Stimulated activated CD8-positive, alpha-beta memory T cell treated with anti-CD3 and anti-CD28 coated beads, Interleukin-7, amount 100 ng/mL, for 1 hour (primary cell): Measurements from ENCODE around the gene CTIF.

Experiments used
- DNase-seq, 2 donors: peaks; one replicate each; pipeline ENCODE4 v3.0.0-alpha.2; 2020; ENCODE audit warnings: low read depth in 2 of 2

CTIF gene

DNA sequence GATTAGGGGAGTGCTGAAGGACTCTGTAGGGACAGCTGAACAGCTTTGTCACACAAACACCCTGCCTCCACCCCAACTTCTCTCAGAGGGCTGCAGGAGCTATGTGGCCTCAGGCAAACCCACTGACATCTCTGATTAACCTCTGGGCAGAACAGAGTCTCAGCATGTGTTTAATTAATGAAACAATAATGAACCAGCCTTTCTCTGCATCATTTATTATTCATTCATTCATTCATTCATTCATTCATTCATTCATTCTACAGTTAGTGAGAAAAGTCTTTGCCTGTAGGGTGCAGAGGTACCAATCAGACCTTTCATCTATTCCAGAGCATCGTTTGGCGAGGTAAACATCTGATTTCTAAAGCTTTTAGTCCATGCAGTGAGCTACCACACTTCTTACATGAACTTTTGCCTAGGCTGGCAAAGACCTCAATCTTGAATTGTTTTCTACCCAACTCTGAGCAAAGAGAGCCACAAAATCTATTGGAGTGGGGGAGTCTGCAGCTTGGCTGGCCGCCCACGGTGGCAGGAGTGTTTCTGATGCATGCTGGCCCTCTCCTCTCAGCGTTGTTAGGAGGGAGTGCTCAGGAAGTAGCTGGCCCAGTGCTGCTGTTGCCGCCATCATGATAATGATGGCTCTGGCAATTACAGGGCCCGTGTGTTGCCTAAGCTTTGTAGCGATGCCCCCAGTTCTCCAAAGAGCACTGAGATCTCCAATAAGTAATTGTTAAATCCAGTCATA is 213.1 kb downstream of the CTIF start:
- no peak for DNase-seq

DNA sequence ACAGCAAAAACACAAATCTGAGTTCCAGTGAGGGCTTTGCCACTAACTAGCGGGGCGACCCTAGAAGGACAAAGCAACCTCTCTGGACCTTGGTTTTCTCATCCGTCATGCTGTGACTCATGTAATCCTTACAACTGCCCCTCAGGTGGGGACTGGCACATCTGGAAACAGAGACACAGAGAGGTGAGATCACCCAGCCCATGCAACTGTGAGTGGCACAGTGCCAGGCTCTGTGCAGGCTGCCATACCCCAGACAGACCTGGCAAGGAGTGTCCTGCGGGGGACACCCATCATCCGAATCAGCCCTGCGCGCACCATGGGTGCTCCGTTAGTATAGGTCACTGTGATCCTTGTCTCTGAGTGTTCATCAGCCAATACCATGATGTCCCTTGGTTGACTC is 213.6 kb downstream of the CTIF start:
- no peak for DNase-seq

DNA sequence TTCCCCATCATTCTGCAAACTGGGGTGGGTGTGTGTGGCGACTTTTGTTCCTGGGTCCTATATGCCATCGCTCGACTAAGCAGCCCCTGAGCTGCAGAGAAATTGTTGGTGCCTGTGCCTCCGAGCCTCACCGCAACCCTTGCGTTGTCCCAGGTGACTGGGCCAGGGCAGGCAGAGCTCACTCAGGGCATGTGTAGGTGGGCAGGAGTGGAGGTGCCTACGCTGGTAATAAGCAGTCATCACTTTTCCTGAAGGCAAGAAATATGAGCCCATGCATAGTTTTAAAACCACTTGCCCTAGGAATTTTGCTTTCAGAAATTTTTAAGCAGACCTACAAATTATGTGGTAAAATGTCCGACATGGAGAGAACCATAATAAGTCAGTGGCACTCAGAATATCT is 214.1 kb downstream of the CTIF start:
- no peak for DNase-seq

DNA sequence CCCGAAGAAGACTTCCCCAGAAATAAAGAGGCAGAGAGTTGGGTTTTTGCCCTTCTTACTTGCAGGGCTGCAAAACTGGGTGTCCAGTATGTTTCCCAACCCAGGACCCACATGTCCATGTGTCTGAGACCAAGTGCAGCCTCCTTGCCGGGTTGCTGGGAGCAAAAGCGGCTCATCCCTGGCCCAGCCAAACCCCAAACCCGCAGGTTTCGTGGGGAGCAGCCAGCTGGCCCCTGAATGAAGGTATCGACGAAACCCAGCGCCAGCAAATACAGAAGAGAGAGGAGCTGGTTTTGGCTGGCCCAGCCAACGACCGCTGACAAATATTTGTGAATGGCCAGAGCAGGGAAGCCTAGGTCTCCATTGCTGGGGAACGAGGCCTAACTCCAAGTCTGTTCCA is 214.9 kb downstream of the CTIF start:
- no peak for DNase-seq

DNA sequence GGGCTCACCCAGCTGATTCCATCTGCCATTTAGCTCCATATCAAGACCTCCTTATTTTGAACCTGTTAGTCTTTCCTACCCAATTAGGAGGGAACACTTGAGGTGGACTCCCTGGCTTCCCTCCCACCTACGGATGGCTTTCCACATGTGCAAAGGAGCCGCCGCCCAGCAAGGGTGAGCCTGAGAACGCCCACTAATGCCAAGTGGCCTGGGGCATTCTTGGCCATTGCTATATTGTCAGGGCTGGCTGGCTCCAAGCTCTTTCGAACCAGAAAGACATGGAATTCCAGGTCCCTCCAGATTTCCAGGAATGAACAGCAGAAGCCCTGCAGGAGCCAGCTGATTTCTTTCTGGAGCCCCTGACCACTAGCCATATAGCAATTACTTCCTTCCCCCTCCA is 215.7 kb downstream of the CTIF start:
- no peak for DNase-seq

DNA sequence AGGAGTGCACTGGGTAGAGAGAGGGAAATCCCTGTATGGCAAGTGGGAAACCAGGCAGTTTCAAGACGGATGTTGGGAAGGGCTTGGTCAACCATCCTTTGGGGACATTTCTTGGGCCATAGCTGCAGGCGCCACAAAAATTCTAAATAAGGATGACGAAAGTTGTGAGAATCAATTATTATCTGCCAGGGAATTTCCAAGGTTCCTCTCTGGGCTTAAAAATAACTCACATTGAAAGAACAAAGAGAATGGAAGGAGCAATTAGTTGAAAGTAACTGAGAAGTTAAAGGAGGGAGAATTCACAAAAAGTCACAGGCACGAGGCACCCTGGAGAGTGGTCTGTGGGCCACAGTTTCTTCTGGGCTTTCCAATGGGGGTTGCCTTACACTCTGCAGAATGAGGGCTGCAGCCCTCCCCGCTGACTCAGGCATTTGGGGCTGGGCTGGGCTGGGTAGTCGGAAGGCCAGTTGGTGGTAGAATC is 216.2 kb downstream of the CTIF start:
- no peak for DNase-seq

DNA sequence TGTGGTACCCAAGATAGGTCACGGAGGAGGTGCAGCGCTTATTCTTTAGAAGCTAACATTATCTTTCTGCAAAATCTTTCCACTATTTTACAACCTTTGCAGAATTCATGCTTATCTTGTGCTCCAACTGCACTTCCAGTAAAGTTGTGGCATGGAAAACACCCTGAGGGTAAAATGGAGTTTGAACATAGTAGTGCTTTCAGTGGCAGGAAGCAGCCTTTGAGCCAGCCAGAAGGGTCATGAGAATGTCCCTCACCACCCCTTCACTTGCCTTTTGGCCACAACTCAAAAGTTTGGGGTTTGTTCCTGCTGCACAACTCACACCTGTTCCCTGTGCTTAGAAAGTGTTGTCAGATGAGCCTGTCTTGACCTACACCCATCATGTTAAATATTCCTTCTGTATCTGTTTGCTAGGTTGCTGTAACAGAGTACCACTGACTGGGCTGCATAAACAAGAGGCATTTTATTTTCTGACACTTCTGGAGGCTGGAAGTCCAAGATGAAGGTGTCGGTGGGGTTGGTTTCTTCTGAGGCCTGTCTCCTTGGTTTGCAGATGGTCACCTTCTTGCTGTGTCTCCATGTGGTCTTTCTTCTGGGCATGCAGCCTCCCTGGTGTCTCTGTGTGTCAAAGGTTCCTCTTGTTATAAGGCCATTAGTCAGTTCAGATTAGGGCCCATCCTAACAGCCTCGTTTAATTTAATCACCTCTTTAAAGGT is 217.8 kb downstream of the CTIF start:
- DNase-seq, result no peak

DNA sequence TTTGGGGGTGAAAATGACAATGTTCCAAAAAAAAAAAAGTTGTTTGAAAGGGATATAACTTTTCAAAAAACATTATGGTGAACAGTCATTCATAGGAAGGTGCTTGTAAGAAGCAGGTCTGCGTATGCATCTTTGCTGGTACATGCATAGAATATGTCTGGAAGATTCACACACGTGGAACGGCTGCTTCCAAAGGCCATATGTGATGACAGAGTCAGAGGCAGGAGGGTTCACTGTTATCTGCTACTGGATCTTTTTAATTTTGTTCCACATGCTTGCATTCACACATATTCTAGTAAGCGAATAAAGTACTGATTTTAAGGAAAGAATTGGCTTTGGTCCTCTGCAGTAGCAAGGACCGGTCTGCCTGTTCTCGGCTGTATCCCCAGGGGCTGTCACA is 218.5 kb downstream of the CTIF start:
- no peak for DNase-seq

DNA sequence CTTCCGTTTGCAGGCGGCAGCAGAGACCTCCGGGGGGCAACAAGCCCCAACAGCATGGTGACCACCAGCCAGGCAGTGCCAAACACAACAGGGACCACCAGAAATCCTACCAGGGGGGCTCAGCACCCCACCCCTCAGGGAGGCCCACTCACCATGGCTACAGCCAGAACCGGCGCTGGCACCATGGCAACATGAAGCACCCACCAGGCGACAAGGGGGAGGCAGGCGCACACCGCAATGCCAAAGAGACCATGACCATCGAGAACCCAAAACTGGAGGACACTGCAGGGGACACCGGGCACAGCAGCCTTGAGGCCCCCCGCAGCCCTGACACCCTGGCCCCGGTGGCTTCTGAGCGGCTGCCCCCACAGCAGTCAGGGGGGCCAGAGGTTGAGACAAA is 219.1 kb downstream of the CTIF start:
- DNase-seq, result no peak

DNA sequence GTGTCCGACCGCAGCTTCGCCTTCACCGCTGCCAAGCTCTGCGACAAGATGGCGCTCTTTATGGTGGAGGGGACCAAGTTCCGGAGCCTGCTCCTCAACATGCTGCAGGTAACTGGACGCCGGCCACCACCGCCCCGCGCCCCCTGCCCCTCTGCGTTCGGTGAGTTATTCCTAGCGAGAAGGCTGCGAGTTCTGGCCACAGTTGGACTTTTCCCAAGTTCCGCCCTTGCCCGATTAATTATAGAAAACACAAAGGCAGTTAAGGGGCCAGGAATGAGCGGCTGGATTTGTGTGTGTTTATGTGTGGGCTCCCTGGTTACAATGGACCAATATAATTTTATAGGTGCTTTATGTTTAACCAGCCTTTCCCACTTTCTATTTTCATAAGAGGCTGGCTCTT is 222.8 kb downstream of the CTIF start:
- DNase-seq, result no peak

DNA sequence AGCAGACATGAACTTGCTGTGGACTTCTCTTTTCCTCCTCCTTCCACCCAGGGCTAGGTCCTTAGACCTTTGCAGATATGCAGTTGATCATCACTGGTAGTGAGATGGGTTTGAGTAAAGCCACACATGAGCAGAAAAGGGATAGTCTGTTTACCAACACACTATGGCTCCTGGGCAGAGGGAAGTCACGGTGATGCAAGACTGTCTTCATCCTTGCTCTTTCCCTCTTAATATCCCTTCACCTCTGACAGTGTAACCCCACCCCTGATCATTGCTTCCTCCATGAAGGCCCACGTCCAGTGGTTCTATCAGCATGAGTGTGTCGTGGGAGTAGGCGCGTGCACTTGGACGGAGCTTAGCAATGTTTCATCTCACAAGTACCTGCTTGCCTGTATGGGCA is 223.2 kb downstream of the CTIF start:
- DNase-seq, result no peak

DNA sequence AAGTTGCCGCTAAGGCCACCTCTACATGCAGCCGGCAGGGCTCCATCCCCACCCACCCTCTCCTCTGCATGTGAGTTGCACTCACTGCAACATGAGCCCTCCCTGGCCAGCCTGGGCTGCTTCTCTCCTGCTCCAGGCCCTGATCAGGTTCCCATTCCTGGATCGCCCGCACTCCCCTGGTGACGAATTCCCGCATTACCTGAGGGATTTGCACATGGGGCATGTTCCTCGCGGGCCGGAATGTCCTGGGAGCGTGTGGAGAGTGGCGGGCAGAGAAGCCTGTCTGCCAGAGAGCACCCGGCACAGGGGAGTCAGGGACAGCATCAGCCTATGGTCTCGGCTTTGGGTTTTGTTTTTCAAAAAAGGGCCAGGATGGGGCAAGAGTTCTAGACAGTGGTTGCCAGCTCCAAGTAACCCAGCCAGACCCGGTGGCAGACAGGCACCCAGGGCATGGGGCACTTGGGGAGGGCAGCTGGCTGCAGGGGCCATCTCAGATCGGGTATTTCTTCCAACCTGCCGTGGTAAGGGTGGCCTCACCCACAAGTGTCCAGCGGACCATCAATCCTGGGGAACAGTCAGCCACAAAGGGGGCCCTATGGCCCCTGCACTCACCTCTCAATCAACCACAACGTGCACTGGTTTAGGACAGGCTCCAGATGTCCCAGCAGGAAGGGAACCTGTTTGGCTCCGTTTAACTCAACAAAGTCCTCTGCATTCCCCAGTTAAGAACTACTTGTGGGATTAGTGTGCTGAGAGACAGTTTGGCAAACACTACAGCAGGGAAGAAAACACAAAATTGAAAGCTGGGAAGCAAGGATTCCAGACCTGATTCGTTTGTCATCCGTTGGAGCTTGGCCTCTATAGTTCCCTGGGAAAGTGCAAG is 224.2 kb downstream of the CTIF start:
- DNase-seq, result no peak

DNA sequence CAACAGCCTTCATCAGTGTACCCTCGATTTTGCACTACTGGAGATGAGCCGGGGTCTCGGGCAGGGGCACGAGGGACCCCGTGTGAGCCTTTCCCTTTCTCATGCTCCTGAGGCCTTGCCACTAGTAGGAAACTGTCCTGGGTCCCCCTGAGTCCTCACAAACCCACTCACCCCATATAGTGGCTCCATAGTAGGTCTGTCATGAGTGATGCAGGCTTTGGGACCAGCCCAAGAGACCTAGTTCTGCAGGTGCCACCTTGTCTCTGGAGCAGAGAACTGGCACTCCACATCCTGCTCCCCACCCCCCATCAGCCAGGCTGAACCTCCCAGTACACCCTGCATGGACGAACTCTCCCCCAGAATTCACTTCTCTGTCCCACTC is 224.9 kb downstream of the CTIF start:
- DNase-seq, result no peak

DNA sequence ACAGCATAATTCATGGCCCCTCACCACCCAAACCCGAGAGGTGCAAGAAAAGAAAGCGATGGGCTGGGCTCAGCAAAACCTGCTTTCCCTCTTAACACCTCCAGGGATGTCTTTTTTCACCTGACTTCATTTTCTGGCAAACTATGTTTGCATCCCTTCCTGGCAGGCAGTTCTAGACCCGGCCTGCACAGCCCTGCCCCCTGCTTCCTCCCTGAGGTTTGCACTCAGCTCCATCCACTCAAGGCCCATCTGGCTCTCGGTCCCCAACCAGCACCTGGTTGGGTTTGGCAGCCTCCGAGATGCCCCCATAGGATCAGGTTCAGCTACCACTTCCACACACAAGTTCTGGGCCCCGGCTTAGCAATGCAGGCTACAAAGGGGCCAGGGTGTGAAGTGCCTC is 226.2 kb downstream of the CTIF start:
- DNase-seq, result no peak

DNA sequence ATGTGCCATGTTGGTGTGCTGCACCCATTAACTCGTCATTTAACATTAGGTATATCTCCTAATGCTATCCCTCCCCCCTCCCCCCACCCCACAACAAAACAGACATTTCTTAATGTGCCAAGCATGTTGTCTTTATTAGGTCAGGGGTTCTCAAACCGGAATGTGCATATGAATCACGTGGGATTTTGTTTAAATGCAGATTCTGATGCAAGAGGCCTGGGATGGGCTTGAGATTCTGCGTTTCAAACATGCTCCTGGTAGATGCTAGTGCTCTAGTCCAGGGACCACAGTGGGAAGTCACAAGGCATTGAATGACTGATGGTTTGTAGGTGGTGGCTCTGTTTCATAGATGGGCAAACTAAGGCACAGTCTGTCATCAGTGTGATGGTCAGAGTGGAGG is 227.2 kb downstream of the CTIF start:
- no peak for DNase-seq

DNA sequence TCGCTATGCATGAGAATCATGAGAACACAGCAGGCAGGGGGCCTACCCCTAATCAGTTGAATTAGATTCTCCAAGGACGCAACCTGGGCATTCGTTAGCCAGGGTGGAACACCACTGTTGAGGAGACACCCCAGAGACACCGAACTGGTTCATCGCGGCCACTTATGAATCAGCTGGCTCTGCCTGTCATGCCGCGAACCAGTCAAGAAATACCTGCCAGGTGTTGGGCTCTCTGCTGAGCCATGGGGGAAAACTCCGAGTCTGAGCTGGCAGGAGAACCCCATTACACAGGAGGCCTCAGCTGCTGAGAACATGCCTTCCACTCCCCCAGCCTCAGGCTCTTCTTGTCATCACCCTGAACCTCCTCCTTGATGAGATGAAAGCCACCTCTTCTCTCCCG is 227.7 kb downstream of the CTIF start:
- no peak for DNase-seq

DNA sequence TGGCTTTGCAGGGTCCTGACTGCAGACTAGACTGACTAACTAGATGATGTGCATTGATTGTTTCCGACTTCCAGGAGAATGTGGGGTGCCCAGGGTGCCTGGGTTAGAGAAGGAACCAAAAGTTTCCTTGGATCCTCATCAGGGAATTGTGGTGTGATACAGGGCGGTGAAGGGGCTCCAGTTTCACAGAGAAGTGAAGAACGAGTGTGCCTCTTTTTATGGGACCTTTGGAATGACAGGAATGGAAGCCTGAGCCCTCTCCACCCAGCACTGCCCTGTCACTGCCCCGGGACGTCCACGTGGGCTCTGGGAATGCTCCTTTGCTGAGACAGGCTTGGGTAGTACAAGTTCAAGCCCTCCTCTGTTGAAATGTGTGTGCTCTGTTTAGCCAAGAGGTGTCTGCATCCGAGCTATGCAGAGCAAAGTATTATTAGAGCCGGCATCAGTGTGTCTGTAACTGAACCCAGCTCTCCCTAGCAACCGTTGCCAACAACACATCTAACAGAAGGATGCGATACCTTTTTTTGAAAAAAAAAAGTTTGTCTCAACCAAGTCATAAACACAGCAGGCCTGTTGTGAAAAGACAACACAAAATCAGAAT is 228.4 kb downstream of the CTIF start:
- no peak for DNase-seq

DNA sequence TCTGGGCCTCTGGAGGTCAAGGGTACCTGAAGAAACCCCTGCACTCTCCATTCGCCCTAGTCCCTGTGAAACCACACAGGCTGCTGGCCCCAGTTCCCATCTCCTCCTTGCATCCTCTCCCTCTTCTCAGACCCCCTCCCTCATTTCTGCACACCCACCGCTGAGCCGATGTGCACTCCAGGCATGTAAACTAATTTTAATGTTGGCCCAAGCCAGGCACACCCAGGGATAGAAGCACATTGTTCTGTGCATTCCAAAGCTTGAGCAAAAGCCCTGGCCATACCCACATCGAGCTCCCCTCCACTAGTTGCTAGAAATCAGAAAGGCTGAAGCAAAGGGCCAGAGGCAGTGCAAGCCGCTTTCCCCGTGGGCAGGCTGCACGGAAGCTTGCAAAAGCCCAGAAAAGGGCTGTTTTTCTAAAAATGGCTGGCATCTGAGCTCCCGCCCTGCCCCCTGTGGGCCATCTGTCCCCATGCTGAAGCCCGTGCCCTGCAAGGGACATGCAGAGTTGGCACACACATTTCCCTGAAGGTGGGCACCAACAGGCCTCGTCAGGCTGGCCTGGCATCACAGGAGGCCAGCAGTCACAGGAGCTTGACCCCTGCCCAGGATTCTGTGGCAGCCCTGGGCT is 230.3 kb downstream of the CTIF start:
- DNase-seq, result no peak

DNA sequence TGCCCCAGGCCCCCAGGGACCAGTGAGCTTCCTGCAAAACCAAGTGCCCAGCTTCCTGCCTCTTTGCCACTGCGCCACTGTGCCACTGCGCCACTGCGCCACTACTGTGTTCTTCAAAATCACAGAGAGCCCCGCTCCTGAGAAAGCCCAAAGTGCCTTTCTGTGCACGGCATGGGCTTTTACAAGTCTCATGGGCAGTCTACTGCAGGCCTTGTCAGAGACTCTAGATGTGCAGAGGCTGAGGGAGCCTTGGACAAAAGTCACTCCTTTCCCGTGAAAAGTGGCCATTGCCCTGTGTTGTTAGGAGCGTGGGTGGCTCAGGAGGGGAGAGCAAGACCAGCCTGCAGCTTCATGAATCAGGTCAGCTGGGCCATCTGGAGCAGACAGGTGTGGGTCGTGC is 231.4 kb downstream of the CTIF start:
- DNase-seq, result no peak

DNA sequence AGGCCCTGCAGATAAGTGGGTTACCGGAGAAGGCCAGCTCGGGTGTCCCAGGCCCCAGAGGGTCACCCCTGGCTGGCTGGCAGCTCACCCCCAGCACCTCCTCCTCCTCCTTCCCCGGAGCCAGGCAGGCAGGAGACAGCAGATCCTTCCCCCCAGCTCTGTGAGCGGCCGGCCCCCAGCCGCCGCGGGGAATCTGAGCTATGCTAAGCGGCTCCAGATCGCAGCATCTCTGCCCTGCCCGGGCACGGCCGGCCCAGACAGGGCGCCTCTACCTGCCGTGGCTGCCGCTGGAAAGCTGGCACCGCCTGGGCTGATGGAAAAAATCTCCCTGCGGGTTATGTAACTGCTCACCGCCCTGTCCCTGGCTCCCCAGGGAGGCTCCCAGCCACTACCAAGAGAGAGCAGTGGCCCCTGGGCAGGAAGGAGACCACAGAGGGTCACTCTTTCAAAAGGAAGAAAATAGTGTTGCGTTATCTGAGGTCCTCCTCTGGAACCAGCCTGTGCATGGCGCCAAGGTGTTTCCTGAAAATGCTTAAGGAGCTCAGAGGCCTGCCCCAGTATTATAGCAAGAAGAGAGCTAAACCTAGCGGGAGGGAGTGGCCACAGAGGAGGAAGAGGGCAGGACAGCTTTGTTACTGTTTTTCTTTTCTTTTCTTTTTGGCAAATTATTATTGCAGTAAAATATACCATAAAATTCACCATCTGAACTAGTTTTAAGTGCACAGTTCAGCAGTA is 233.0 kb downstream of the CTIF start:
- DNase-seq, result no peak

DNA sequence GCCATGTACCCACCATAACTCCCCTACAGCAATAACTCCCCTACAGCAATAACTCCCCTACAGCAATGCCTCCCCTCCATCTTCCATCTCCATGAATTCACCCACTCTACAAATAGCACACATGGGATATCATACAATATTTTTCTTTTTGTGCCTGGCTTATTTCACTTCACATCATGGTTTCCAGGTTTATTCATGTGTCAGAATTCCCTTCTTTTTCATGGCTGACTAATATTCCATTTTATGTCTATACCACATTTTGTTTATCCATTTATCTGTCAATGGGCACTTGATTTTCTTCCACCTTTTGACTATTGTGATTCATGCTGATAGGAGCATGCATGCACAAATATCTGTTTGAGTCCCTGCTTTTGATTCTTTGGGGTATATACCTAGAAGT is 233.6 kb downstream of the CTIF start:
- no peak for DNase-seq
